IMR-90 (cell line): Measurements from ENCODE around the gene PELI3.

ENCODE experiments used
- BHLHE40 ChIP-seq: fragments of 150-350 bp; IDR thresholded peaks from 2 replicates; pipeline ENCODE4 v1.6.1; 2016; ENCODE audit warnings: mild to moderate bottlenecking, low read depth, low read length
- CEBPB ChIP-seq: IDR thresholded peaks from 2 replicates; pipeline ENCODE4 v1.6.1; 2012; ENCODE audit warnings: low read depth, low read length, improper control_type of control experiment
- CTCF ChIP-seq: conservative IDR thresholded peaks from 2 replicates; pipeline ENCODE4 v1.5.1; 2012; ENCODE audit warnings: mild to moderate bottlenecking, low read depth, low read length, improper control_type of control experiment
- ELK1 ChIP-seq: fragments of 150-350 bp; IDR thresholded peaks from 2 replicates; pipeline ENCODE4 v1.6.1; 2016; ENCODE audit warnings: low read depth, mild to moderate bottlenecking, low read length, moderate library complexity, borderline replicate concordance
- FOS ChIP-seq: fragments of 150-350 bp; IDR thresholded peaks from 2 replicates; pipeline ENCODE4 v1.6.1; 2016; ENCODE audit warnings: low read depth, low read length
- MAFK ChIP-seq: IDR thresholded peaks from 2 replicates; pipeline ENCODE4 v1.6.1; 2012; ENCODE audit warnings: low read depth, low read length, improper control_type of control experiment
- MXI1 ChIP-seq: IDR thresholded peaks from 2 replicates; pipeline ENCODE4 v1.6.1; 2012; ENCODE audit warnings: low read depth, mild to moderate bottlenecking, low read length, moderate library complexity, borderline replicate concordance
- NFE2L2 ChIP-seq: fragments of 150-350 bp; IDR thresholded peaks from 2 replicates; pipeline ENCODE4 v1.6.1; 2016; ENCODE audit warnings: low read depth, mild to moderate bottlenecking, low read length
- POLR2A ChIP-seq: IDR thresholded peaks from 2 replicates; pipeline ENCODE4 v1.6.1; 2012; ENCODE audit warnings: mild to moderate bottlenecking, low read depth, low read length
- RAD21 ChIP-seq: IDR thresholded peaks from 2 replicates; pipeline ENCODE4 v1.6.1; 2012; ENCODE audit warnings: low read length, improper control_type of control experiment
- RFX5 ChIP-seq: IDR thresholded peaks from 2 replicates; pipeline ENCODE4 v1.8.0; 2012; ENCODE audit warnings: low read depth, mild to moderate bottlenecking, low read length, moderate library complexity
- USF2 ChIP-seq: fragments of 150-350 bp; IDR thresholded peaks from 2 replicates; pipeline ENCODE4 v1.6.1; 2017; ENCODE audit warnings: mild to moderate bottlenecking, antibody characterized with exemption, low read length, low read depth

DNA sequence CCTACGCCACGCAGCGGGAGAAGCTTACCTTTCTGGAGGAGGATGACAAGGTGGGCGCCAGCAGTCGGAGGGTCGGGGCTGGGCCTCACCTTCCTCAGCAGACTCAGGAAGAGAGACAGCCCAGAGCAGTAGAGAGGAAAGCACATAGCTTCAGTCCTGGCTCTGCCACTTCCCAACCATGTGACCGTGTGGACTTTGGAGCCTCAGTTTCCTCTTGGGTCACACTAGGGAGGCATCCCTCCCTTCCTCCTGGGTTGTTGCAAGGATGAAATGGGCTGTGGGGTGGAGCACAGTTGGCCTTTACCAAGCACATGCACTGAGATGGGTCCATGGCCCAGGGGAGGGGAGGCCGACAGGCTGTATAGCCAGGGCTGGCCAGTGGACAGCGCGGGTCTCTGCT is 26.4 kb downstream of the PELI3 start:
- TF ChIP-seq CTCF (no peak), POLR2A (no peak), RAD21 (no peak), CEBPB (no peak), NFE2L2 (no peak), MAFK (no peak), BHLHE40 (no peak), USF2 (no peak), RFX5 (no peak), ELK1 (no peak), MXI1 (no peak), FOS (no peak)
